ENCODE data around the gene ZNF592. TPM values are rescaled to one million over a fixed set of nuclear protein-coding genes. Genes with fewer than 3 reads are reported as not detected.
"Not testable (repeated sequence)": the region's sequence is repeated elsewhere in the genome, so short reads cannot be mapped to it uniquely, and the experiment has no call there.

The ZNF592 gene
- total RNA-seq, 1 donor from 2014 or later = 29.0 TPM

- no peak for DNase-seq (ENCODE audit: low spot score)
These were observed 7.3 kb upstream of the ZNF592 start for GRCh38 chr15:84741121-84741520.

- peak; percentile 74 for DNase-seq (ENCODE audit: low spot score)
These were observed 747 bp upstream of the ZNF592 start for GRCh38 chr15:84747416-84748273.

DNA sequence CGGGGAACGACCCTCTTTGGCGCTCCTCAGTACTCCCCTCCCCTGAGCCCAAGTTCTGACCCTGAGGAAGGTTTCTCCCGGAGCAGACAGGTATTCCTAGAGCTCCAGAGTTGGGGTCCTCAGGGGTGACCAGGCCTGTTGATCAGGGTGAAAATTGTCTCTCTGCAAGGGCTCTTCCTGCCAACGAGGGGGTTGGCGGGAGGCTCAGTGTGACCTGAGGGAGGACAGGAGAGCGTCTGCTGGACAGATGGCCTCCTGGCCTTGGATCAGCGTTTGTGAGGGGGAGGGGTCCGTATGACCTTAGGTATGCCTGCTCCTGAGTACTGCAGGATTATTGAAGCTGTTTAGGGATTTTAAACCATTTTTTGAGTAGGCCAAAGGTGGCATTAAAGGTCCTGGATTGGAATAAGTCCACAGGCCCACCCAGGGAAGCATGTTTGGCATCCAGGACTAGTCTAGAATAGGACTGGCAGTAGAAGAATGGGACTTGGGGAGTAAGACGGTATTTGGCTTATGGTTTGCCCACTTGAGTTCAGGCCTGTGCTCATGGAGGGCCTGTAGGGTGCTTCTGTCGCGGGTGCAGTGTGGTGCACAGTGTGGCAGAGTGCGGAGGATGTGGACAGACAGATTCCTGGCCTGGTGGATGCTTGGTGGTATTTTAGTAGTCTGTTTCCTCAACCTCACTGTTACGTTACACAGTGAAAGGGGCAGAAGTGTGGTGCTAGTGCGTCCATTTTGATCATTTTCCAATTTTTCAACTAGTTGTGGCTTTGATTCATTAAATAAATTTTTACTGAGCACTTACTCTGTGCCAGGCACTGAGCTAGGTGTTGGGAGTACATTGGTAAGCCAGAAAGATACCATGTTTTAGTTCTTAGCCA, 959 bp downstream of the ZNF592 start:
- peak; percentile 58 for DNase-seq (ENCODE audit: low spot score)

DNA sequence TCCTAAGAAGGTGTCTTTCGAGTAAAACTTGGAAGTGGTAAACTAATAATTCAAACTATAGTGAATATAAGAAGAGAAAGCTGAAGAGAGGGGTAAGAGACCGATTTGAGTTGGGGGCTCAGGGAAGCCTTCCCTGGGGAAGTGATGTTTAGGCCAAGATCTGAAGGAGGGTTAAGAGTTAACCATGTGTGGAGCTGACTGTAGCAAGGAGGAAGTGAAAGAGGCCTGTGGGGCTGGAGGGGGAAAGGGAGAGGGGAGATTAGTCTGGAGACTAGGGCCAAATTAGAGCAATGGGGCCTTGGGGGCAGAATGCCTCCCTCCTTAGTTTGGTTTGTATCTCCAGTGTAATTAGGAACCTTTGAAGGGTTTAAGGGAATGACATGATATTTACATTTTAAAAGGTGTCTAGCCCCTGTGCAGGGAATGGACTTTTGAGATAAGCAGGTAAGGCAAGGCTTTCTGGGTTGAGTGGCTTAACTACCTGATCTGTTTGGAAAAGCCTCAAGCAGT, 2.2 kb downstream of the ZNF592 start:
- no peak for DNase-seq (ENCODE audit: low spot score)

DNA sequence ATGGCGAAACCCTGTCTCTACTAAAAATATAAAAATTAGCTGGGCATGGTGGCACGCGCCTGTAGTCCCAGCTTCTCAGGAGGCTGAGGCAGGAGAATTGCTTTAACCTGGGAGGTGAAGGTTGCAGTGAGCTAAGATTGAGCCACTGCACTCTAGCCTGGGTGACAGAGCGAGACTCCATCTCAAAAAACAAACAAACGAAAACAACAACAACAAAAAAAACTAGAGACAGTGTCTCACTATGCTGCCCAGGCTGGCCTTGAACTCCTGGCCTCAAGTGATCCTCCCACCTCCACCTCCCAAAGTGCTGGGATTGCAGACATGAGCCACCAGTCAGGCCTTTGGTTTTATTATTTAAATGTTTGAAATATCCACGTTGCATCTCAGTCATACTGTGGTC, 3.3 kb downstream of the ZNF592 start:
- not testable (repeated sequence) for DNase-seq (ENCODE audit: low spot score)

GRCh38 chr15:84752195-84752594, 3.8 kb downstream of the ZNF592 start:
- DNase-seq (ENCODE audit: low spot score) = no peak

- no peak for DNase-seq (ENCODE audit: low spot score)
These were observed 4.3 kb downstream of the ZNF592 start for GRCh38 chr15:84752700-84753099.

GRCh38 chr15:84754889-84755288, 6.5 kb downstream of the ZNF592 start:
- not testable (repeated sequence) for DNase-seq (ENCODE audit: low spot score)

DNA sequence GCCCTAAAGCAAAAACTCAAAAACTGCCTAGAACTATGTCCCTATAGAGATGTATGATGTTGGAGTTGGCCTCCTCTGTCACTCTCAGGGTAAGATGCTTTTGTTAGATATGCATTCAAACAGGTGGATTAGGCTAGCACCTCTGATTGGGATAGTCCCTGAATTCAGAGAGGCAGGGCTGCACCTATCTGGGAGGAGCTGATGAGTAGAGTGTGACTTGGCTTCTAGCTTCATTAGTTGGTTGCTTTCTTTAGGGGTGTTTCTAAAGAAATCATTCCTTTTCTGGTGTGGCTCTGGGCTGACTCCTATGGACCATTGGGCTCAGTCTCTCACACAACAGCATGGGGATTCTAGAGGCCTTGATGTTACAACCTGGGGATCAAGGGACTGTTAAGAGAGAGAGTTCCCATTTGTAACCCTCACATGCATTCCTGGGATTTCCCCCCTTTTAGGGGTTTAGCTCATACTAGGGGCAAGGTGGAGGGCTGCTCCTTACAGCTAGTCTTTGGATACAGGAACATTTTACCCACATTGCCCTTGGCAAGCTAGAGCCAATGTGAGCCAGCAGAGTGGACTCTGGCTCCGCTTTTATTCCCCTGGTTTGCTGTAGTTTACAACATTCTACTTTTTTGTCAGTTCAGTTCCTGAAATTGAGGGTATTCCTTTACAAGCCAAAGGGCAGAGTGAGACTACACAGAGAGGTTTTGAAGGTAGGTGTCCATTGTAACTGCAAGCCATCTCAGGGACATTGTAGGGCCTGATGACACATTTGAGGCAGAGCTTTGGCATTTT, 7.5 kb downstream of the ZNF592 start:
- DNase-seq (ENCODE audit: low spot score) = no peak

- no peak for DNase-seq (ENCODE audit: low spot score)
These were observed 10.6 kb downstream of the ZNF592 start for GRCh38 chr15:84759018-84759417.

- no peak for DNase-seq (ENCODE audit: low spot score)
These were observed 11.8 kb downstream of the ZNF592 start for GRCh38 chr15:84760219-84760618.

DNA sequence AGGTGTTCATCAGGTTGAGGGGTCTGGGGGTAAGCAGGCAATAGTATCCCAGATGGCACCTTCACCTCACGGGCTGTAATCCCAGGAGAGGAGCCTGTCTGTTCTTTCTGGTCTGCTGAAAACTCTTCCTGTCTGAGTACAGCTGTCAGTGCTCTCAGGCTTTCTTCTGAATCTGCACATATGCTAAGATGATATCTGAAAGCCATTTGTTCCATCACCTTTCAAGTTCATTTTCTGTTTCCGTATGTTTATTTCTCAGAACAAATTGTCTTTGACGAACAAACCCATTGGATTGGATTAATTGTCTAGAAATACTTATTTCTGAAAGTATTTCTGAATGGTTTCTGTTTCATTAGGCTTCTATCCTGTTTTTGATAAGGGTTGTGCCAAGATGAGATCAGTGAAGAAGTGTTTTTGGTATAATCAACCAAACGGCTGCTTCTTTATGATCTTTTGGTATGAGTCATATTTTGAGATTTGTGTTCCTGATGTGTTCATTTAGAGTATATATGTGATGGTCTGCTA, 13.3 kb downstream of the ZNF592 start:
- no peak for DNase-seq (ENCODE audit: low spot score)

DNA sequence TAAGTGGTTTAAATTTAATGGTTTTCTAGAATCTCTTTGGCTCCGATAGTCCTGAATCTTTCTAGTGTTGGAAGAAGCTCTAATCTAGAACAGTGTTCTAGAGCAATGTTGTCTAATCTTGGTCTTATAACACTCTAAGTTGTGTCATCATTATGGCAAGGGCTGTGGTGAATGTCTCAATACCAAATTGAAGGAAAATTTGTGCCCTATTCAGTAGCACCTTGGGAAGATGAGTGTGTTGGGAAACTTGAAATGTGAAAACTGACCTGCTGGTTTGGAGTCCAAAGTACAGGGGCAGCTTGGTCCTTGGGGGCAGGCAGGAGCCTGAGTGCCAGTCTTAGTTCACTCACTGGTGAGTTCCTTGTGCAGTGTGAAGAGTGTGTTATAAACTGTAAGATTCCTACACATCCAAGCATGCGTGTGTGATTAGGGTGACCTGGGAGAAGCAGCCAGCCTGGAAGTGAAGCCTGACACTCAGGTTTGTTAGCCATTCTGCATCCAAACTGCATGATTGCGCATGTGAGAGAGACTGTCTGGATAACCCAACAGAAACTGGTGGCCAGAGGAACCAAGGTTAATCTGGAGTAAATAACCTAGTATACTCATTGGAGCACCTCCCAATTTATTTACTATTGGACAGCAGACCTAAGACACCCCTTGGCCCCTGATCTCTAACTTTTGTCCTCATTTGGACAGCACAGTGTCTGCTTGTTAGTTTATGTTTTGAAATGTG, 14.6 kb downstream of the ZNF592 start:
- no peak for DNase-seq (ENCODE audit: low spot score)

GRCh38 chr15:84764585-84764984, 16.2 kb downstream of the ZNF592 start:
- no peak for DNase-seq (ENCODE audit: low spot score)

GRCh38 chr15:84764989-84765388, 16.6 kb downstream of the ZNF592 start:
- DNase-seq (ENCODE audit: low spot score) = no peak

GRCh38 chr15:84765675-84766074, 17.3 kb downstream of the ZNF592 start:
- DNase-seq (ENCODE audit: low spot score) = no peak

- DNase-seq (ENCODE audit: low spot score) = no peak
These were observed 18.2 kb downstream of the ZNF592 start for GRCh38 chr15:84766461-84767035.

- DNase-seq (ENCODE audit: low spot score) = no peak
These were observed 23.6 kb downstream of the ZNF592 start for GRCh38 chr15:84772031-84772430.

- DNase-seq (ENCODE audit: low spot score) = no peak
These were observed 24.1 kb downstream of the ZNF592 start for GRCh38 chr15:84772467-84772866.

- DNase-seq (ENCODE audit: low spot score) = no peak
These were observed 25.3 kb downstream of the ZNF592 start for GRCh38 chr15:84773716-84774115.
